GM18499 (cell line): Measurements from ENCODE around the gene FAM107B.

Experiments
- ATAC-seq: cut with Tn5 transposase; IDR thresholded peaks from one replicate; pipeline ENCODE4 v1.9.1; 2021; ENCODE audit warnings: moderate number of reproducible peaks; ENCODE audit not compliant: insufficient read depth, unreplicated experiment

FAM107B gene

GRCh38 chr10:14564268-14564744 is 210.4 kb downstream of the FAM107B start:
- ATAC-seq, result no peak

- no peak for ATAC-seq
Observed at GRCh38 chr10:14563359-14563940, 211.2 kb downstream of the FAM107B start.

- no peak for ATAC-seq
Observed at GRCh38 chr10:14563076-14563336, 211.7 kb downstream of the FAM107B start.

- no peak for ATAC-seq
Observed at GRCh38 chr10:14562218-14563075, 212.2 kb downstream of the FAM107B start.

- no peak for ATAC-seq
Observed at GRCh38 chr10:14560791-14561765, 213.6 kb downstream of the FAM107B start.

GRCh38 chr10:14560274-14560673 is 214.4 kb downstream of the FAM107B start:
- ATAC-seq, result no peak

- no peak for ATAC-seq
Observed at GRCh38 chr10:14558025-14558424, 216.7 kb downstream of the FAM107B start.

- ATAC-seq, result no peak
Observed at GRCh38 chr10:14557567-14557966, 217.1 kb downstream of the FAM107B start.

GRCh38 chr10:14556285-14556956 is 218.3 kb downstream of the FAM107B start:
- no peak for ATAC-seq

GRCh38 chr10:14555807-14556206 is 218.9 kb downstream of the FAM107B start:
- no peak for ATAC-seq

GRCh38 chr10:14554491-14555205 is 220.0 kb downstream of the FAM107B start:
- ATAC-seq, result no peak

- ATAC-seq, result no peak
Observed at GRCh38 chr10:14554091-14554490, 220.6 kb downstream of the FAM107B start.

GRCh38 chr10:14553448-14553847 is 221.2 kb downstream of the FAM107B start:
- no peak for ATAC-seq

GRCh38 chr10:14552015-14552414 is 222.7 kb downstream of the FAM107B start:
- ATAC-seq, result no peak

- no peak for ATAC-seq
Observed at GRCh38 chr10:14550471-14550981, 224.2 kb downstream of the FAM107B start.

GRCh38 chr10:14549496-14549895 is 225.2 kb downstream of the FAM107B start:
- no peak for ATAC-seq

GRCh38 chr10:14548970-14549369 is 225.7 kb downstream of the FAM107B start:
- no peak for ATAC-seq

- no peak for ATAC-seq
Observed at GRCh38 chr10:14548474-14548873, 226.2 kb downstream of the FAM107B start.

- no peak for ATAC-seq
Observed at GRCh38 chr10:14547816-14548215, 226.9 kb downstream of the FAM107B start.
